Measurements from ENCODE around the gene FERMT1. TPM values are rescaled to one million over a fixed set of nuclear protein-coding genes. Genes with fewer than 3 reads are reported as not detected.
A peak's percentile ranks its signal among the peaks of the same experiment; 100 is the strongest.

Gene FERMT1
- total RNA-seq, 1 experiment from 2014 or later: 70.8 TPM

GRCh38 chr20:6168204-6168603 lies 45.4 kb upstream of the FERMT1 start:
- no peaks in the 10 kb centered on the region for H3K79me2 ChIP-seq (ENCODE audit: low read length)
- ChIA-PET POLR2A (ENCODE audit: unreplicated experiment) (no interaction called here), CTCF (no interaction called here)
- H3K4me3 ChIP-seq (ENCODE audit: low read length): no peak overlapping the region
- ATAC-seq: no peak
- H3K9me2 ChIP-seq (replicated peaks; ENCODE audit: low read length): no peaks in the 10 kb centered on the region
- no peaks in the 10 kb centered on the region for H3K36me3 ChIP-seq (ENCODE audit: low read depth, low read length)
- H3K9ac ChIP-seq (ENCODE audit: low read length): no peak overlapping the region
- H3K4me2 ChIP-seq (ENCODE audit: low read length): no peak overlapping the region
- TF ChIP-seq EZH2 (IDR thresholded peaks at IDR 0.05; ENCODE audit: low read length, unreplicated experiment) (no peak), EZH2phosphoT487 (IDR thresholded peaks at IDR 0.05; ENCODE audit: borderline replicate concordance, low read length) (no peak)
- TF ChIP-seq, protein P1, sequence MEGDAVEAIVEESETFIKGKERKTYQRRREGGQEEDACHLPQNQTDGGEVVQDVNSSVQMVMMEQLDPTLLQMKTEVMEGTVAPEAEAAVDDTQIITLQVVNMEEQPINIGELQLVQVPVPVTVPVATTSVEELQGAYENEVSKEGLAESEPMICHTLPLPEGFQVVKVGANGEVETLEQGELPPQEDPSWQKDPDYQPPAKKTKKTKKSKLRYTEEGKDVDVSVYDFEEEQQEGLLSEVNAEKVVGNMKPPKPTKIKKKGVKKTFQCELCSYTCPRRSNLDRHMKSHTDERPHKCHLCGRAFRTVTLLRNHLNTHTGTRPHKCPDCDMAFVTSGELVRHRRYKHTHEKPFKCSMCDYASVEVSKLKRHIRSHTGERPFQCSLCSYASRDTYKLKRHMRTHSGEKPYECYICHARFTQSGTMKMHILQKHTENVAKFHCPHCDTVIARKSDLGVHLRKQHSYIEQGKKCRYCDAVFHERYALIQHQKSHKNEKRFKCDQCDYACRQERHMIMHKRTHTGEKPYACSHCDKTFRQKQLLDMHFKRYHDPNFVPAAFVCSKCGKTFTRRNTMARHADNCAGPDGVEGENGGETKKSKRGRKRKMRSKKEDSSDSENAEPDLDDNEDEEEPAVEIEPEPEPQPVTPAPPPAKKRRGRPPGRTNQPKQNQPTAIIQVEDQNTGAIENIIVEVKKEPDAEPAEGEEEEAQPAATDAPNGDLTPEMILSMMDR (conservative IDR thresholded peaks at IDR 0.05; ENCODE audit: low read depth, low read length): no peak
- no peaks in the 10 kb centered on the region for H4K20me1 ChIP-seq (ENCODE audit: low read length)
- H3K4me1 ChIP-seq (ENCODE audit: insufficient read depth, low read length): no peaks in the 10 kb centered on the region; the same call in 1 of the 2 replicates
- intact Hi-C loops (cut with micrococcal nuclease): no loop called here
- no peak overlapping the region for H3K27ac ChIP-seq (ENCODE audit: low read length)
- peaks cover 64% of the 10 kb centered on the region for H3K27me3 ChIP-seq (ENCODE audit: low read length)
- no peak for DNase-seq
- no TSS peak for BruUV-seq (replicated peaks)
- H2AFZ ChIP-seq (ENCODE audit: low read length): no peak overlapping the region
- no peaks in the 10 kb centered on the region; the same call in 1 of the 2 replicates for H3K9me3 ChIP-seq (ENCODE audit: low read length)
- H3F3A ChIP-seq (ENCODE audit: low read length, unreplicated experiment): no peaks in the 10 kb centered on the region

DNA sequence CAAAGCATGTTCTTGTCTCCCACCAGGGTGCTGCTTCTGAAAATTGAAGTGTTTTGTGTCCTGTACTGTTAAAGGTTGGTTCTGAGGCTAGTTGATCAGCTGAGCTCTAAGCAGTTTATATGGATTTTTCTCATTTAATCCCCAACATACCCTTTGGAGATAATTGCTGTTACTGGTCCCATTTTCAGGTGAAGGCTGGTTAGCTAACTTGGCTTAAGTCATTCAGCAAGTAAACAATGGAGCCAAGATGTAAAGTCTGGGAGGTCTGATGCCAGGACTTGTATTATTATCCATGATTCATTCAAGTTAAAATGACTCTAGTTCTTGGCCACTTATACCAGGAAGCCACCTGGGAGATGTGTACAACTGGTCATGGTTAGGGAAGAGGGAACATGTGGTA lies 42.5 kb upstream of the FERMT1 start:
- TF ChIP-seq EZH2 (IDR thresholded peaks at IDR 0.05; ENCODE audit: low read length, unreplicated experiment) (no peak), EZH2phosphoT487 (IDR thresholded peaks at IDR 0.05; ENCODE audit: borderline replicate concordance, low read length) (no peak)
- TF ChIP-seq, protein P1 (conservative IDR thresholded peaks at IDR 0.05; ENCODE audit: low read depth, low read length): no peak
- H3K27me3 ChIP-seq (ENCODE audit: low read length): peaks cover 67% of the 10 kb centered on the region
- no peak overlapping the region for H3K4me2 ChIP-seq (ENCODE audit: low read length)
- no peak for ATAC-seq
- no peaks in the 10 kb centered on the region for H4K20me1 ChIP-seq (ENCODE audit: low read length)
- intact Hi-C loops (cut with micrococcal nuclease): no loop called here
- POLR2A ChIA-PET (ENCODE audit: unreplicated experiment): no interaction called here
- no TSS peak for BruUV-seq (replicated peaks)
- CTCF ChIA-PET: no interaction called here
- no peaks in the 10 kb centered on the region for H3F3A ChIP-seq (ENCODE audit: low read length, unreplicated experiment)
- DNase-seq: peak; percentile 19
- H2AFZ ChIP-seq (ENCODE audit: low read length): no peak overlapping the region
- H3K36me3 ChIP-seq (ENCODE audit: low read depth, low read length): no peaks in the 10 kb centered on the region
- no peak overlapping the region for H3K9ac ChIP-seq (ENCODE audit: low read length)
- no peaks in the 10 kb centered on the region for H3K9me2 ChIP-seq (replicated peaks; ENCODE audit: low read length)
- no peak overlapping the region for H3K4me3 ChIP-seq (ENCODE audit: low read length)
- H3K79me2 ChIP-seq (ENCODE audit: low read length): no peaks in the 10 kb centered on the region
- no peaks in the 10 kb centered on the region; the same call in 1 of the 2 replicates for H3K4me1 ChIP-seq (ENCODE audit: insufficient read depth, low read length)
- no peak overlapping the region for H3K27ac ChIP-seq (ENCODE audit: low read length)
- H3K9me3 ChIP-seq (ENCODE audit: low read length): no peaks in the 10 kb centered on the region; the same call in 1 of the 2 replicates

DNA sequence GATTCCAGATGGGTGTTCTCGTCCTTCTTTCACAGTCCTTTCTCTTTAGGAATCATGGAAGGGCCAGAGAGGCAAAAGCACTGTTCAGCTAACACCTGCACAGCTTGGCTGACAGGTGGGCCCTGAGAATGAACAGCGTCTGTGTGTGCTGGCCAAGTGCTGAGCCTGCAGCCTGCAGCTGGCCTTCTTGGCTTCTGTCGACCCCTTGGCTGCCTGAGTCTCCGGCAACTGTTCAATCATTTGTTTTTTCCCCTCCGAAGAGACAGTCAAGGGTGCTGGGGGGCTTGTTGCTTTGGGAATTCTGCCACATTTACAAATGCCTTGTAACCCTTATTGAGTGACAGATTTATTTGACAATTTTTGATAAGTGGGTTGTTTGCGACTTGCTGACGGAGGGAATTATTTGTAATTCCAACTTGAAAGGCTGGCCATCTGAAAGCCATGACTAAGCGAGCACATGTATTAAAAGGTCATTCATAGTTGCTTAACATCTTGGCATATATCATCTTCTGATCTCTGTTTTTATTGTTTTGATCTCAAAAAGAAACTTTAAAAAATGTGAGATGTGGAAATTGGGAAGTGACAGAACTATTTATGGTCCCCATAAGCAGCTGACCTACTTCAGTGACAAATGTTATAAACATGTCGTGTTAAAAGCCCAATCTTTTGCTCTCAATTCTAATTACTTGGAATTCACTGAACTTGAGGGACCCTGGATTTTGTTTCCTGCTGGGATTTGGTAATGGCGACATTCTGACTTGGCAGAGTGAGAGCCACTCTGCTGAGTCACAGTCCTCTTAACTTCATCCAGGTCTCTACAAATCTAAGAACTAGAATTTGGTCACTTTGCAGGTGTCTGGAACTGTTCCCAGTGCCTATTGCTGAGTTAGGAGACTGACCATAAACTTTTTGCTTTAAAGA lies 41.9 kb upstream of the FERMT1 start:
- Histone ChIP-seq H3K4me2 (ENCODE audit: low read length) (no peak overlapping the region), H3K4me1 (ENCODE audit: insufficient read depth, low read length) (no peaks in the 10 kb centered on the region; the same call in 1 of the 2 replicates), H3F3A (ENCODE audit: low read length, unreplicated experiment) (no peaks in the 10 kb centered on the region), H3K27me3 (ENCODE audit: low read length) (peaks cover 72% of the 10 kb centered on the region), H3K9me2 (replicated peaks; ENCODE audit: low read length) (no peaks in the 10 kb centered on the region), H3K36me3 (ENCODE audit: low read depth, low read length) (no peaks in the 10 kb centered on the region), H3K4me3 (ENCODE audit: low read length) (no peak overlapping the region), H2AFZ (ENCODE audit: low read length) (no peak overlapping the region), H3K9me3 (ENCODE audit: low read length) (no peaks in the 10 kb centered on the region; the same call in 1 of the 2 replicates), H3K79me2 (ENCODE audit: low read length) (no peaks in the 10 kb centered on the region), H3K9ac (ENCODE audit: low read length) (no peak overlapping the region), H3K27ac (ENCODE audit: low read length) (no peak overlapping the region), H4K20me1 (ENCODE audit: low read length) (no peaks in the 10 kb centered on the region)
- TF ChIP-seq, protein P1 (conservative IDR thresholded peaks at IDR 0.05; ENCODE audit: low read depth, low read length): no peak
- TF ChIP-seq EZH2phosphoT487 (IDR thresholded peaks at IDR 0.05; ENCODE audit: borderline replicate concordance, low read length) (no peak), EZH2 (IDR thresholded peaks at IDR 0.05; ENCODE audit: low read length, unreplicated experiment) (no peak)
- no peak for ATAC-seq
- ChIA-PET CTCF (no interaction called here), POLR2A (ENCODE audit: unreplicated experiment) (no interaction called here)
- intact Hi-C loops (cut with micrococcal nuclease): no loop called here
- DNase-seq: peak; percentile 44
- BruUV-seq (replicated peaks): no TSS peak

Data from PC-3 (cell line).